Activated T-cell treated with anti-CD3 and anti-CD28 coated beads for 24 hours (primary cell): ENCODE results near the gene OPCML.

Experiments
- DNase-seq: peaks from one replicate; pipeline ENCODE4 v3.0.0-alpha.2; 2020; ENCODE audit warnings: low read depth

The OPCML gene

GRCh38 chr11:132549561-132549960, 982.7 kb downstream of the OPCML start:
- DNase-seq = no peak

GRCh38 chr11:132549001-132549400, 983.3 kb downstream of the OPCML start:
- no peak for DNase-seq

- no peak for DNase-seq
Measured at GRCh38 chr11:132544007-132544406, 988.3 kb downstream of the OPCML start.

- DNase-seq = no peak
Measured at GRCh38 chr11:132541794-132542193, 990.5 kb downstream of the OPCML start.

GRCh38 chr11:132540581-132540980, 991.7 kb downstream of the OPCML start:
- no peak for DNase-seq

- no peak for DNase-seq
Measured at GRCh38 chr11:132539590-132540368, 992.5 kb downstream of the OPCML start.

- no peak for DNase-seq
Measured at GRCh38 chr11:132538642-132539041, 993.7 kb downstream of the OPCML start.

- no peak for DNase-seq
Measured at GRCh38 chr11:132535830-132536229, 996.5 kb downstream of the OPCML start.

GRCh38 chr11:132531921-132532320, 1000.4 kb downstream of the OPCML start:
- no peak for DNase-seq

- DNase-seq = no peak
Measured at GRCh38 chr11:132528181-132528580, 1004.1 kb downstream of the OPCML start.

- no peak for DNase-seq
Measured at GRCh38 chr11:132523929-132524328, 1008.4 kb downstream of the OPCML start.

- no peak for DNase-seq
Measured at GRCh38 chr11:132520199-132520598, 1012.1 kb downstream of the OPCML start.

GRCh38 chr11:132519241-132519815, 1013.0 kb downstream of the OPCML start:
- no peak for DNase-seq

GRCh38 chr11:132504501-132505041, 1027.7 kb downstream of the OPCML start:
- no peak for DNase-seq

GRCh38 chr11:132501356-132501755, 1030.9 kb downstream of the OPCML start:
- DNase-seq = no peak

GRCh38 chr11:132499661-132500060, 1032.6 kb downstream of the OPCML start:
- no peak for DNase-seq

GRCh38 chr11:132496341-132496740, 1036.0 kb downstream of the OPCML start:
- DNase-seq = no peak

GRCh38 chr11:132493801-132494200, 1038.5 kb downstream of the OPCML start:
- no peak for DNase-seq

GRCh38 chr11:132490978-132491377, 1041.3 kb downstream of the OPCML start:
- DNase-seq = no peak

- DNase-seq = no peak
Measured at GRCh38 chr11:132486060-132486459, 1046.2 kb downstream of the OPCML start.

- DNase-seq = no peak
Measured at GRCh38 chr11:132475026-132475425, 1057.3 kb downstream of the OPCML start.

- DNase-seq = no peak
Measured at GRCh38 chr11:132472411-132473172, 1059.7 kb downstream of the OPCML start.

- DNase-seq = no peak
Measured at GRCh38 chr11:132471466-132471865, 1060.8 kb downstream of the OPCML start.
